GM18520 (cell line): Measurements from ENCODE around the gene TSPOAP1.

Experiments used
- ATAC-seq: cut with Tn5 transposase; IDR thresholded peaks from one replicate; pipeline ENCODE4 v1.9.1; 2021; ENCODE audit not compliant: unreplicated experiment

Gene TSPOAP1

DNA sequence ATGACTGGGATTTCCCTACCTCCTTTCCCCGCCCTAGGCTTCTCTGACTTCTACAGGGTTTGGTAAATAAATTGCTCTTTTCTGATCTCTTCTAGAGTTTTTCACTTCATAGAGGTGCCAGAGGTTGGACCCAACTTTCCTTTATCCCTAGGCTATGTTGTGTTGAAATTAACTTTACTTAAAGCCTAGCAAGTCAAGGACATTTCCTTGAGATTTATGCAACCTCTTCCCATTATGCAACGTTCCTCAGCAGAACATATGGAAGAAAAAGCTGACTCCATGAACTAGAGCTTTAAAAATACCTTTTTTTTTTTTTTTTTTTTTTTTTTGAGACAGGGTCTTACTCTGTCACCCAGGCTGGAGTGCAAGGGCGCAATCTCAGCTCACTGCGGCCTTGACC lies 63.3 kb downstream of the TSPOAP1 start:
- no peak for ATAC-seq

- ATAC-seq, result no peak
Observed at GRCh38 chr17:58264407-58265103, 64.0 kb downstream of the TSPOAP1 start.

DNA sequence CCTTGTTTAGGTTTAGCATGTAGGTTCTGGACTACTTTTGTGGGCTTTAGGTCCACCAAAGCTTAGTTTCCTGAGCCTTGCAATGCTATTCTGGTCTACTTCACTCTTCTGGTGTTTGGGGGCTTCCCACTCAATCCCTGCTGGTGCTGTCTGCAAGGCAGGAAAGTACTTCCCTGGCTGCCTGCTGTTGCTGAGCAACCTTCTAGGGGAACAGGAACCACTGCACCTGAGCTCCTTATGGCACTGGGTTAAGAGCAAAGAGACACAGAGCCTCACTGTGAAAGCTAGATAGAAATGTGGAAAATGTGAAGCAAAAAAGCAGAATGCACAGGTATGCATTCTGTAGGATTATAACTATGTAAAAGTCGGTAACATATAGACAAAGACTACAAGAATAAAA lies 64.8 kb downstream of the TSPOAP1 start:
- no peak for ATAC-seq

DNA sequence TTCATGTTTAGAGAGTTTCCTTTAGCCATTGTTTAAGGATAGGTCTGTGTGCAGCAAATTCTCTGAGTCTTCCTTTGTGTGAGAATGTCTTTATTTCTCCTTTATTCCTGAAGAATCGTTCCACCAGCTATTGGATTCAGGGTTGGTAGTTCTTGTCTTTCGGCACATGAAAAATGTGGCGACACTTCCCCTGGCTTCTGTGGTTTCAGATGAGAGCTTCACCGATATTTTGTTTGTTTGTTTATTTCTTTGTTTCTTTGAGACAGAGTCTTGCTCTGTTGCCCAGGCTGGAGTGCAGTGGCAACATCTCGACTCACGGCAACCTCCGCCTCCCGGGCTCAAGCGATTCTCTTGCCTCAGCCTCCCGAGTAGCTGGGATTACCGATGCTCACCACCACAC lies 66.4 kb downstream of the TSPOAP1 start:
- no peak for ATAC-seq

- no peak for ATAC-seq
Observed at GRCh38 chr17:58254803-58255202, 73.8 kb downstream of the TSPOAP1 start.

DNA sequence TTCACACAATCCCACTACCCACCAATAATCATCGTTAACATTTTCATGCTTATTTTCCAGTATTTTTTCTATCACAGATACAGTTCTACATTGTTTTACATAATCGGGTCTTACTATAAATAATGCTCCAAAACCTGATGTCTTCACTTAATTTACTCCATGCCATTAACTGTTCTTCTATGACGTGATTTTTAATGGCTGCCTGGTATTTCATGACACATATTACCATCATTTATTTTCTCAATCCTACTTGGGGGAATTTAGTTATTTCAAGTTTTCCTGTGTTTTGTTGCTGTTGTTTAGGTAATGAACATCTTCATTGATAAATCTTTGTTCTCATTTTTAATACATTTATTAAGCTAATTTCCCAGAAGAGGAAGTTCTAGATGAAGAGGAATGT lies 75.5 kb downstream of the TSPOAP1 start:
- ATAC-seq, result no peak

- ATAC-seq, result no peak
Observed at GRCh38 chr17:58252141-58252540, 76.5 kb downstream of the TSPOAP1 start.
